Neural crest cell (in vitro differentiated cells): ENCODE measurements around the gene AFAP1L1. TPM values are rescaled to one million over a fixed set of nuclear protein-coding genes. Genes with fewer than 3 reads are reported as not detected.

ENCODE experiments used
- DNase-seq: peaks from one replicate; pipeline ENCODE4 v3.0.0; 2021; ENCODE audit warnings: low read depth, mixed read lengths, low spot score
- H3K27ac Mint-ChIP-seq: one replicate; pipeline ENCODE4 v1.8.0; 2021; ENCODE audit warnings: mild to moderate bottlenecking, mixed read lengths; ENCODE audit not compliant: unreplicated experiment
- H3K27me3 Mint-ChIP-seq: 2 replicates; pipeline ENCODE4 v1.8.0; 2021; ENCODE audit warnings: low read depth, mild to moderate bottlenecking, mixed read lengths
- H3K36me3 Mint-ChIP-seq: 2 replicates; pipeline ENCODE4 v1.8.0; 2021; ENCODE audit warnings: low read depth, mild to moderate bottlenecking, mixed read lengths
- H3K4me1 Mint-ChIP-seq: 2 replicates; pipeline ENCODE4 v1.8.0; 2021; ENCODE audit warnings: mixed read lengths
- H3K4me3 Mint-ChIP-seq: one replicate; pipeline ENCODE4 v1.8.0; 2021; ENCODE audit warnings: mild to moderate bottlenecking, mixed read lengths
- H3K9me3 Mint-ChIP-seq: 2 replicates; pipeline ENCODE4 v1.8.0; 2021; ENCODE audit warnings: mixed read lengths
- total RNA-seq: library from RNA; stranded (reverse); gene quantifications from 2 replicates; pipeline ENCODE4 v1.2.1, GENCODE V29; 2021
- TF ChIP-seq, protein P1 (sequence below): fragments of 200-600 bp; sonication (generic); conservative IDR thresholded peaks from 2 replicates; pipeline ENCODE4 v1.5.0; 2021; ENCODE audit warnings: antibody characterized with exemption, mild to moderate bottlenecking

Gene AFAP1L1
- total RNA-seq, 1 donor from 2014 or later = 11.6 TPM

- TF ChIP-seq, protein P1, sequence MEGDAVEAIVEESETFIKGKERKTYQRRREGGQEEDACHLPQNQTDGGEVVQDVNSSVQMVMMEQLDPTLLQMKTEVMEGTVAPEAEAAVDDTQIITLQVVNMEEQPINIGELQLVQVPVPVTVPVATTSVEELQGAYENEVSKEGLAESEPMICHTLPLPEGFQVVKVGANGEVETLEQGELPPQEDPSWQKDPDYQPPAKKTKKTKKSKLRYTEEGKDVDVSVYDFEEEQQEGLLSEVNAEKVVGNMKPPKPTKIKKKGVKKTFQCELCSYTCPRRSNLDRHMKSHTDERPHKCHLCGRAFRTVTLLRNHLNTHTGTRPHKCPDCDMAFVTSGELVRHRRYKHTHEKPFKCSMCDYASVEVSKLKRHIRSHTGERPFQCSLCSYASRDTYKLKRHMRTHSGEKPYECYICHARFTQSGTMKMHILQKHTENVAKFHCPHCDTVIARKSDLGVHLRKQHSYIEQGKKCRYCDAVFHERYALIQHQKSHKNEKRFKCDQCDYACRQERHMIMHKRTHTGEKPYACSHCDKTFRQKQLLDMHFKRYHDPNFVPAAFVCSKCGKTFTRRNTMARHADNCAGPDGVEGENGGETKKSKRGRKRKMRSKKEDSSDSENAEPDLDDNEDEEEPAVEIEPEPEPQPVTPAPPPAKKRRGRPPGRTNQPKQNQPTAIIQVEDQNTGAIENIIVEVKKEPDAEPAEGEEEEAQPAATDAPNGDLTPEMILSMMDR = no peak
- Mint-ChIP-seq H3K36me3 (no peaks in the 10 kb centered on the region), H3K4me1 (no peaks in the 10 kb centered on the region), H3K27ac (no peak overlapping the region), H3K27me3 (no peaks in the 10 kb centered on the region), H3K4me3 (no peak overlapping the region), H3K9me3 (no peaks in the 10 kb centered on the region)
- DNase-seq = no peak
Observed at GRCh38 chr5:149328177-149328576, 56.5 kb downstream of the AFAP1L1 start.

- Mint-ChIP-seq H3K4me1 (no peaks in the 10 kb centered on the region), H3K27me3 (no peaks in the 10 kb centered on the region), H3K27ac (no peak overlapping the region), H3K9me3 (no peaks in the 10 kb centered on the region), H3K36me3 (no peaks in the 10 kb centered on the region), H3K4me3 (no peak overlapping the region)
- DNase-seq = no peak
- TF ChIP-seq, protein P1 = no peak
Observed at GRCh38 chr5:149333711-149334443, 62.2 kb downstream of the AFAP1L1 start.

DNA sequence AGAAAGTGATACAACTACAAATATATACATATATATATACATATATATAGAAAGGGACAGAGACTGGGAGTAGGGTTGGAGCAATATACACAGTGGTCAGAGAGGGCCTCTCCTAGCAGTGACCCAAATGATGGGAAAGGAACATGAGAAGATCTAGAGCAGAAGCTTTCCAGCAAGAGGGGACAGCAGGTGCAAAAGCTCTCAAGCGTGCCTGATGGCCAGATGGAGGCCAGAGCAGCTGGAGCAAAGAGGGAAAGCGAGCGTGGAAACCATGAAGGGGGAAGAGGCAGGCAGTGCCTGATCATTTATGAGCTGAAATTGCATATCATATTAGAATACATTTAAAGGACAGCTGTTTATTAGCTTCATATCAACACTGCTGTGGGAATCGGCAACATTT is 66.1 kb downstream of the AFAP1L1 start:
- no peak for DNase-seq
- H3K4me1 Mint-ChIP-seq = no peaks in the 10 kb centered on the region

DNA sequence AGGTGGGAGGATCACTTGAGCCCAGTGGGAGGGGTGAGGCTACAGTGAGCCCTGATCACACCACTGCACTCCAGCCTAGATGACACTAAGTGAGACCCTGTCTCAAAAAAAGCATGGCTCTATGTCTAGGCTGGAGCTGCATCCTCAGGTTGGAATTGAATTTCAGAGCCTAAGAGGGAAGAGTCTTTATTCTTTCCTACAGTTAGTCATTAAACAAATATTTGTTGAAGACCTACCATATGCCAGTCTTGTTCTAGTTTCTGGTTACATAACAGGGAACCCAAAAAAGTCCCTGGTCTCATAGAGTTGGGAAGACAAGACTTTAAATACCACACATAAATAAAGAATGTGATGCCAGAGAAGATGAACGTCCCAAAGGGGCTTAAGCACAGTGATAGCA is 66.7 kb downstream of the AFAP1L1 start:
- H3K36me3 Mint-ChIP-seq = no peaks in the 10 kb centered on the region
- H3K27ac Mint-ChIP-seq = no peak overlapping the region
- H3K4me3 Mint-ChIP-seq = no peak overlapping the region
- no peaks in the 10 kb centered on the region for H3K4me1 Mint-ChIP-seq
- no peaks in the 10 kb centered on the region for H3K27me3 Mint-ChIP-seq
- TF ChIP-seq, protein P1 = no peak
- no peak for DNase-seq
- no peaks in the 10 kb centered on the region for H3K9me3 Mint-ChIP-seq

More for the DNA sequence above, 66.1 kb downstream of the AFAP1L1 start:
- H3K9me3 Mint-ChIP-seq = no peaks in the 10 kb centered on the region
- TF ChIP-seq, protein P1 = no peak
- no peaks in the 10 kb centered on the region for H3K36me3 Mint-ChIP-seq
- H3K27ac Mint-ChIP-seq = no peak overlapping the region
- no peaks in the 10 kb centered on the region for H3K27me3 Mint-ChIP-seq
- peak overlapping the region; percentile 29 for H3K4me3 Mint-ChIP-seq

DNA sequence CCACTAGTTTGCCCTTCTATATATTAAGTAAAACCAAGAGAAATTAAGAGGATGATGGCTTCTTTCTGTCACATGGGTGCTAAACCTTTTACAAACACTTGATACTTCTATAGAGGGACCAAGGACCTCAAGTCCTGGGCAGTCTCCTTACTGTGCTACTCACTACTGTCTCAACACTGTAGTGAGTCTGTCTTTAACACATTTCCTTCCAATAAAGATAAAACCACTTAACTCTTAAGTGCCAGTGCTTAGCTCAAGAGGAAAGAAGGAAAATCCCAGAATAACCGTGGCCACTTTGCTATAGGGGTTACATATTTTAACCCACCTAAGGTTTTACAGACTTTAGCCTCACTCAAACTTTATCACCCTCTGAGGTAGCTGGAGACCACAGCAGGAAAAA is 69.3 kb downstream of the AFAP1L1 start:
- TF ChIP-seq, protein P1 = no peak
- Mint-ChIP-seq H3K36me3 (no peaks in the 10 kb centered on the region), H3K4me3 (no peak overlapping the region), H3K4me1 (peaks cover 16% of the 10 kb centered on the region), H3K27me3 (no peaks in the 10 kb centered on the region), H3K27ac (no peak overlapping the region), H3K9me3 (no peaks in the 10 kb centered on the region)
- no peak for DNase-seq
